ENCODE measurements around the gene TMEM106A. TPM values are rescaled to one million over a fixed set of nuclear protein-coding genes. Genes with fewer than 3 reads are reported as not detected.
"Not testable (repeated sequence)": the region's sequence is repeated elsewhere in the genome, so short reads cannot be mapped to it uniquely, and the experiment has no call there.

The TMEM106A gene
- total and polyA plus RNA-seq, 2 donors (not counting 1 experiment from before 2014, with no cell fraction given) = 1.5 to 9.3 TPM

- H3K27ac ChIP-seq (ENCODE audit: insufficient read depth, low read length); H2AFZ ChIP-seq (ENCODE audit: low read length); H3K4me1 ChIP-seq (ENCODE audit: control insufficient read depth, extremely low read depth, insufficient read depth, low read length); H3K4me3 ChIP-seq (replicated peaks in 1 of 4; ENCODE audit: control extremely low read depth in 1 of 4, insufficient read depth in 1 of 4, low read depth in 3 of 4, low read length in 4 of 4); DNase-seq (ENCODE audit: low read depth in 2 of 2); H3K9ac ChIP-seq (ENCODE audit: insufficient read depth, low read length); H4K20me1 ChIP-seq (ENCODE audit: control insufficient read depth, extremely low read depth, insufficient read depth, low read length); H3K27me3 ChIP-seq (ENCODE audit: control insufficient read depth, insufficient read depth, low read length); H3K4me2 ChIP-seq (ENCODE audit: extremely low read depth, insufficient read depth, low read length); H3K9me3 ChIP-seq (ENCODE audit: control insufficient read depth, insufficient read depth, low read depth, low read length); H3K79me2 ChIP-seq (ENCODE audit: control insufficient read depth, insufficient read depth, low read length); H3K36me3 ChIP-seq (ENCODE audit: control insufficient read depth, insufficient read depth, low read length): not testable (repeated sequence)
These were observed 22.2 kb downstream of the TMEM106A start, which contains the start of gene RNU2-1 for GRCh38 chr17:43233877-43234276. Gene RNU2-1 (minus strand): TSS chr17:43233977.

- not testable (repeated sequence) for H2AFZ ChIP-seq (ENCODE audit: low read length); H3K79me2 ChIP-seq (ENCODE audit: control insufficient read depth, insufficient read depth, low read length); H3K4me3 ChIP-seq (replicated peaks in 1 of 4; ENCODE audit: control extremely low read depth in 1 of 4, insufficient read depth in 1 of 4, low read depth in 3 of 4, low read length in 4 of 4); H3K36me3 ChIP-seq (ENCODE audit: control insufficient read depth, insufficient read depth, low read length); H3K4me2 ChIP-seq (ENCODE audit: extremely low read depth, insufficient read depth, low read length); H3K27me3 ChIP-seq (ENCODE audit: control insufficient read depth, insufficient read depth, low read length); DNase-seq (ENCODE audit: low read depth in 2 of 2); H3K9ac ChIP-seq (ENCODE audit: insufficient read depth, low read length); H3K27ac ChIP-seq (ENCODE audit: insufficient read depth, low read length); H3K9me3 ChIP-seq (ENCODE audit: control insufficient read depth, insufficient read depth, low read depth, low read length); H4K20me1 ChIP-seq (ENCODE audit: control insufficient read depth, extremely low read depth, insufficient read depth, low read length); H3K4me1 ChIP-seq (ENCODE audit: control insufficient read depth, extremely low read depth, insufficient read depth, low read length)
These were observed 27.9 kb downstream of the TMEM106A start for GRCh38 chr17:43239597-43239996.

DNA sequence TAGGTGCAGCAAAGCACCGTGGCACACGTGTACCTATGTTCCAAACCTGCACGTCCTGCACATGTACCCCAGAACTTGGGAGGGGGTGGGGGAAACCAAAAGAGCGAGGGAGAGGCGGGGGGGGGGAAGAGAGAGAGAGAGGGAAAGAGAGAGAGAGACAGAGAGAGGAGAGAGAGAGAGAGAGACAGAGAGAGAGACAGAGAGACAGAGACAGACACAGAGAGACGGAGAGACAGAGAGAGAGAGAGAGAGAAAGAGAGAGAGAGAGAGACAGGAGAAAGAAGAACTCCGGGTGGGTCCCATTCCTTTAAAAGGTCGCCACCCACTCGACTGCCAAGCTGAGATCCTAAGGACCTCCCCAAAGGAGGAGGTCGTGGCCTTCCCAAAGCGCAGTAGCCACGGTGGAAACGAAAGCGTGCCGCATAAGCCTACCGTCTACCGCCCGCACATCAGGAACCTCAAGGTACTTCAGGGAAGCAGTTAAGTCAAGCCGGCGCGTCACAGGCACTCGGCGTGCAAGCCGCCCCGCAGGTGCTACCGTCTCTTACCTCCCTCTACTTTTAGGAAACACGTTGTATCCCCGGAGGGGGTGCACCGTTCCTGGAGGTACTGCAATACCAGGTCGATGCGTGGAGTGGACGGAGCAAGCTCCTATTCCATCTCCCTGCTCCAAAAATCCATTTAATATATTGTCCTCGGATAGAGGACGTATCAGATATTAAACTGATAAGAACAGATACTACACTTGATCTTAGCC lies 29.1 kb downstream of the TMEM106A start:
- DNase-seq (ENCODE audit: low read depth in 2 of 2); H3K4me3 ChIP-seq (replicated peaks in 1 of 4; ENCODE audit: control extremely low read depth in 1 of 4, insufficient read depth in 1 of 4, low read depth in 3 of 4, low read length in 4 of 4); H3K27ac ChIP-seq (ENCODE audit: insufficient read depth, low read length); H3K9ac ChIP-seq (ENCODE audit: insufficient read depth, low read length); H3K36me3 ChIP-seq (ENCODE audit: control insufficient read depth, insufficient read depth, low read length); H2AFZ ChIP-seq (ENCODE audit: low read length); H3K4me2 ChIP-seq (ENCODE audit: extremely low read depth, insufficient read depth, low read length); H3K9me3 ChIP-seq (ENCODE audit: control insufficient read depth, insufficient read depth, low read depth, low read length); H3K4me1 ChIP-seq (ENCODE audit: control insufficient read depth, extremely low read depth, insufficient read depth, low read length); H3K79me2 ChIP-seq (ENCODE audit: control insufficient read depth, insufficient read depth, low read length); H4K20me1 ChIP-seq (ENCODE audit: control insufficient read depth, extremely low read depth, insufficient read depth, low read length); H3K27me3 ChIP-seq (ENCODE audit: control insufficient read depth, insufficient read depth, low read length): not testable (repeated sequence)

GRCh38 chr17:43246456-43246855 lies 34.8 kb downstream of the TMEM106A start:
- not testable (repeated sequence) for H3K9me3 ChIP-seq (ENCODE audit: control insufficient read depth, insufficient read depth, low read depth, low read length); H3K4me3 ChIP-seq (replicated peaks in 1 of 4; ENCODE audit: control extremely low read depth in 1 of 4, insufficient read depth in 1 of 4, low read depth in 3 of 4, low read length in 4 of 4); H4K20me1 ChIP-seq (ENCODE audit: control insufficient read depth, extremely low read depth, insufficient read depth, low read length); DNase-seq (ENCODE audit: low read depth in 2 of 2); H3K9ac ChIP-seq (ENCODE audit: insufficient read depth, low read length); H3K36me3 ChIP-seq (ENCODE audit: control insufficient read depth, insufficient read depth, low read length); H3K27me3 ChIP-seq (ENCODE audit: control insufficient read depth, insufficient read depth, low read length); H3K4me2 ChIP-seq (ENCODE audit: extremely low read depth, insufficient read depth, low read length); H3K79me2 ChIP-seq (ENCODE audit: control insufficient read depth, insufficient read depth, low read length); H2AFZ ChIP-seq (ENCODE audit: low read length); H3K4me1 ChIP-seq (ENCODE audit: control insufficient read depth, extremely low read depth, insufficient read depth, low read length); H3K27ac ChIP-seq (ENCODE audit: insufficient read depth, low read length)

Other genes starting within 250 kb of the TMEM106A start
- 17.7 and 21.6 TPM in 2 replicates for gene AARSD1, start 247.4 kb upstream of the TMEM106A start, total RNA-seq
- gene AARSD1, start 247.4 kb upstream of the TMEM106A start, polyA plus RNA-seq = 37.3 and 51.2 TPM in 2 replicates
- gene PTGES3L, start 231.8 kb upstream of the TMEM106A start, total RNA-seq = 0.17 TPM in 1 of 2 replicates, not detected in the other
- gene PTGES3L, start 231.8 kb upstream of the TMEM106A start, polyA plus RNA-seq = 0.24 and 1.7 TPM in 2 replicates
- gene RUNDC1, start 231.3 kb upstream of the TMEM106A start, total RNA-seq = 7.7 and 8.8 TPM in 2 replicates
- 6.3 and 8.0 TPM in 2 replicates for gene RUNDC1, start 231.3 kb upstream of the TMEM106A start, polyA plus RNA-seq
- 902 and 1,145 TPM in 2 replicates for gene RPL27, start 213.5 kb upstream of the TMEM106A start, total RNA-seq
- 3,313 and 3,346 TPM in 2 replicates for gene RPL27, start 213.5 kb upstream of the TMEM106A start, polyA plus RNA-seq
- 31.3 and 34.5 TPM in 2 replicates for gene IFI35, start 205.1 kb upstream of the TMEM106A start, total RNA-seq
- 33.4 and 52.0 TPM in 2 replicates for gene IFI35, start 205.1 kb upstream of the TMEM106A start, polyA plus RNA-seq
- 259 and 297 TPM in 2 replicates for gene VAT1, start 189.5 kb upstream of the TMEM106A start, total RNA-seq
- gene VAT1, start 189.5 kb upstream of the TMEM106A start, polyA plus RNA-seq = 234 and 362 TPM in 2 replicates
- gene RND2, start 186.6 kb upstream of the TMEM106A start, total RNA-seq = 0.77 and 0.99 TPM in 2 replicates
- gene RND2, start 186.6 kb upstream of the TMEM106A start, polyA plus RNA-seq = 0.54 and 0.95 TPM in 2 replicates
- 5.1 and 9.9 TPM in 2 replicates for gene BRCA1, start 86.5 kb upstream of the TMEM106A start, total RNA-seq
- gene BRCA1, start 86.5 kb upstream of the TMEM106A start, polyA plus RNA-seq = 7.5 and 18.3 TPM in 2 replicates
- gene NBR1, start 40.7 kb upstream of the TMEM106A start, total RNA-seq = 93.2 and 134 TPM in 2 replicates
- 82.9 and 91.8 TPM in 2 replicates for gene NBR1, start 40.7 kb upstream of the TMEM106A start, polyA plus RNA-seq
- not detected in 2 replicates for gene CCDC200, start 16.7 kb downstream of the TMEM106A start, total RNA-seq
- not detected in 2 replicates for gene CCDC200, start 16.7 kb downstream of the TMEM106A start, polyA plus RNA-seq
- not detected in 2 replicates for gene RNU2-1, start 22.1 kb downstream of the TMEM106A start, total RNA-seq
- gene RNU2-1, start 22.1 kb downstream of the TMEM106A start, polyA plus RNA-seq = not detected in 2 replicates
- gene ARL4D, start 187.1 kb downstream of the TMEM106A start, total RNA-seq = 46.4 and 60.6 TPM in 2 replicates
- 12.5 and 14.0 TPM in 2 replicates for gene ARL4D, start 187.1 kb downstream of the TMEM106A start, polyA plus RNA-seq

All from fibroblast of lung (primary cell).